Activated CD8-positive, alpha-beta memory T cell treated with anti-CD3 and anti-CD28 coated beads for 36 hours (primary cell): Measurements from ENCODE around the gene ANKRD40. TPM values are rescaled to one million over a fixed set of nuclear protein-coding genes. Genes with fewer than 3 reads are reported as not detected.

Source experiments
- CTCF ChIA-PET: fragments of 350-600 bp; sonication (Branson Sonifier 250); formaldehyde crosslinking; loops from one replicate; lab custom pipeline; 2021; ENCODE audit warnings: antibody characterized with exemption; lab: Charles Lee
- POLR2A ChIA-PET: fragments of 350-600 bp; sonication (Branson Sonifier 250); formaldehyde crosslinking; loops from one replicate; lab custom pipeline; 2021; ENCODE audit warnings: antibody characterized with exemption; lab: Charles Lee
- total RNA-seq, 2 experiments: library from RNA; stranded (reverse); gene quantifications; one replicate each; pipeline ENCODE4 v1.2.3, GENCODE V29; 2021

ANKRD40 gene
- total RNA-seq, 2 experiments from 2014 or later = 47.8 to 50.3 TPM

GRCh38 chr17:50719144-50719923 lies 11.6 kb upstream of the ANKRD40 start, which contains the start of gene LUC7L3:
Gene LUC7L3, plus strand, starts transcription at chr17:50719603. Its CDS starts 130 bp downstream, at chr17:50719733.
- ChIA-PET CTCF (interaction anchor here (0.6 to 1.0 kb wide), 2 partner anchors 11 to 20 kb away, joined by 3 to 4 read pairs; no protein-coding TSS in a partner anchor), POLR2A (interaction anchor here (0.5 to 1.8 kb wide), 7 partner anchors 9 to 320 kb away, joined by 3 to 7 read pairs (median 5); partner anchors contain the start of genes ANKRD40 and TOB1)

- POLR2A ChIA-PET = no interaction called here
- CTCF ChIA-PET = no interaction called here
Observed at GRCh38 chr17:50715471-50715870, 7.8 kb upstream of the ANKRD40 start.

- CTCF ChIA-PET = no interaction called here
- POLR2A ChIA-PET = no interaction called here
Observed at GRCh38 chr17:50712641-50713040, 4.9 kb upstream of the ANKRD40 start.

GRCh38 chr17:50710650-50711049 lies 2.9 kb upstream of the ANKRD40 start:
- ChIA-PET POLR2A (no interaction called here), CTCF (no interaction called here)

GRCh38 chr17:50710025-50710424 lies 2.3 kb upstream of the ANKRD40 start:
- ChIA-PET CTCF (no interaction called here), POLR2A (no interaction called here)

GRCh38 chr17:50709053-50709452 lies 1.3 kb upstream of the ANKRD40 start:
- POLR2A ChIA-PET = interaction anchor here (1.2 to 1.6 kb wide), 2 partner anchors 9 to 13 kb away, joined by 3 to 5 read pairs; no protein-coding TSS in a partner anchor
- CTCF ChIA-PET = interaction anchor here (0.6 to 0.7 kb wide), 2 partner anchors 10 to 202 kb away, joined by 3 read pairs; partner anchors contain the start of gene LUC7L3

GRCh38 chr17:50708050-50709000 lies 611 bp upstream of the ANKRD40 start:
- ChIA-PET CTCF (interaction anchor here (0.6 to 0.7 kb wide), 2 partner anchors 11 to 201 kb away, joined by 3 read pairs; partner anchors contain the start of gene LUC7L3), POLR2A (interaction anchor here (0.6 to 1.6 kb wide), 4 partner anchors 10 to 20 kb away, joined by 3 to 7 read pairs (median 4); partner anchors contain the start of gene LUC7L3)

GRCh38 chr17:50703162-50703561 lies 4.6 kb downstream of the ANKRD40 start:
- POLR2A ChIA-PET = interaction anchor here (0.5 to 0.6 kb wide), 2 partner anchors 32 to 156 kb away, joined by 4 to 5 read pairs; no protein-coding TSS in a partner anchor
- CTCF ChIA-PET = interaction anchor here (1.1 kb wide), 1 partner anchor 33 kb away, joined by 3 read pairs; no protein-coding TSS in a partner anchor

- ChIA-PET CTCF (interaction anchor here (0.7 to 0.8 kb wide), 2 partner anchors 7 to 20 kb away, joined by 3 to 4 read pairs; partner anchors contain the start of gene LUC7L3), POLR2A (interaction anchor here (0.7 kb wide), 1 partner anchor 146 kb away, joined by 5 read pairs; no protein-coding TSS in a partner anchor)
Observed at GRCh38 chr17:50699410-50699809, 8.3 kb downstream of the ANKRD40 start.

- CTCF ChIA-PET = no interaction called here
- POLR2A ChIA-PET = interaction anchor here (0.6 to 1.1 kb wide), 3 partner anchors 9 to 560 kb away, joined by 4 read pairs; partner anchors contain the start of gene EPN3
Observed at GRCh38 chr17:50697663-50698272, 9.9 kb downstream of the ANKRD40 start.

- ChIA-PET CTCF (no interaction called here), POLR2A (interaction anchor here (0.6 to 1.1 kb wide), 3 partner anchors 10 to 561 kb away, joined by 4 read pairs; partner anchors contain the start of gene EPN3)
Observed at GRCh38 chr17:50697062-50697461, 10.7 kb downstream of the ANKRD40 start.

GRCh38 chr17:50696365-50696879 lies 11.3 kb downstream of the ANKRD40 start:
- POLR2A ChIA-PET = no interaction called here
- CTCF ChIA-PET = interaction anchor here (1.3 kb wide), 1 partner anchor 150 kb away, joined by 4 read pairs; the partner anchor contains the start of gene SPATA20

- POLR2A ChIA-PET = no interaction called here
- CTCF ChIA-PET = interaction anchor here (0.7 kb wide), 1 partner anchor 12 kb away, joined by 3 read pairs; no protein-coding TSS in a partner anchor
Observed at GRCh38 chr17:50693036-50693682, 14.6 kb downstream of the ANKRD40 start.

GRCh38 chr17:50692448-50693035 lies 15.2 kb downstream of the ANKRD40 start:
- CTCF ChIA-PET = interaction anchor here (0.6 to 0.7 kb wide), 2 partner anchors 12 to 214 kb away, joined by 3 to 4 read pairs; partner anchors contain the start of gene RSAD1

GRCh38 chr17:50691550-50692447 lies 15.9 kb downstream of the ANKRD40 start:
- ChIA-PET POLR2A (no interaction called here), CTCF (interaction anchor here (0.6 to 0.9 kb wide), 2 partner anchors 13 to 213 kb away, joined by 3 to 4 read pairs; partner anchors contain the start of gene RSAD1)

More at GRCh38 chr17:50692448-50693035, 15.2 kb downstream of the ANKRD40 start:
- POLR2A ChIA-PET = no interaction called here
